ENCODE data around the gene SLC7A4. TPM values are rescaled to one million over a fixed set of nuclear protein-coding genes. Genes with fewer than 3 reads are reported as not detected.

The SLC7A4 gene
- total RNA-seq, 1 donor: 2.2 TPM

DNA sequence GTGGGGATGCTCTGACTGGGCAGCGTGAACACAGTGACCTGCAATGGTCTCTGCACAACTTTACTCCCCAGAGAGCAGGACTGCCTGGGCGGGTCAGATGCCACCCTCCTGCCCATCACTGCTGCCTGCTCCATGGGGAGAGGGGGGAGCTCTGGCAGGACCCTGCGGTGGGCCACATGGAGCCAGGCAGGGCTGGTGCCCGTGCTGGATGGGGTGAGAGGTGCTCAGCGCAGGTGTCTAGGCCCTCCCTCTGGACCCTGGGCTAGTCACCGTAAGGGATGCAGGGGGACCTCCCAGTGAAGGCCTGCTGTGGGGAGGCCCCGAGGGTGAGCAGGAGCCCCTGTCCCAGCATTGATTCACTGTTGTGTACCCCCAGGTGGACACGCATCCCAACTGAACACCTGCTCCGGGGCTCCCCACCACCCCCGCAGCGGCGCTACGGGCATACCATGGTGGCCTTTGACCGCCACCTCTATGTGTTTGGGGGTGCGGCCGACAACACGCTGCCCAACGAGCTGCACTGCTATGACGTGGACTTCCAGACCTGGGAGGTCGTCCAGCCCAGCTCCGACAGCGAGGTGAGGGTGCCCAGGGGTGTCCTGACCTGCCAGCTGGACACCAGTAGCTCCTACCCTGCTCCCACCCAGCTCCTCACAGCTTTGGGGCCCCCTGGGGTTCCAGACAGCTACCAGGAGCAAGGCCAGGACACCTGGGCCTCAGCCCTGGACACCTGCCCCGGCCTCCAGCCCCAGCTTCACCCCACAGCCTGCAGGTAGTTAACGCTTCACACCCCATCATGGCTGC is 40.9 kb downstream of the SLC7A4 start:
- no peak for DNase-seq (ENCODE audit: low read depth)
- no peak overlapping the region for H3K4me3 ChIP-seq (ENCODE audit: low read depth, low read length)
- TF ChIP-seq, protein P1, sequence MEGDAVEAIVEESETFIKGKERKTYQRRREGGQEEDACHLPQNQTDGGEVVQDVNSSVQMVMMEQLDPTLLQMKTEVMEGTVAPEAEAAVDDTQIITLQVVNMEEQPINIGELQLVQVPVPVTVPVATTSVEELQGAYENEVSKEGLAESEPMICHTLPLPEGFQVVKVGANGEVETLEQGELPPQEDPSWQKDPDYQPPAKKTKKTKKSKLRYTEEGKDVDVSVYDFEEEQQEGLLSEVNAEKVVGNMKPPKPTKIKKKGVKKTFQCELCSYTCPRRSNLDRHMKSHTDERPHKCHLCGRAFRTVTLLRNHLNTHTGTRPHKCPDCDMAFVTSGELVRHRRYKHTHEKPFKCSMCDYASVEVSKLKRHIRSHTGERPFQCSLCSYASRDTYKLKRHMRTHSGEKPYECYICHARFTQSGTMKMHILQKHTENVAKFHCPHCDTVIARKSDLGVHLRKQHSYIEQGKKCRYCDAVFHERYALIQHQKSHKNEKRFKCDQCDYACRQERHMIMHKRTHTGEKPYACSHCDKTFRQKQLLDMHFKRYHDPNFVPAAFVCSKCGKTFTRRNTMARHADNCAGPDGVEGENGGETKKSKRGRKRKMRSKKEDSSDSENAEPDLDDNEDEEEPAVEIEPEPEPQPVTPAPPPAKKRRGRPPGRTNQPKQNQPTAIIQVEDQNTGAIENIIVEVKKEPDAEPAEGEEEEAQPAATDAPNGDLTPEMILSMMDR (IDR thresholded peaks at IDR 0.05; ENCODE audit: insufficient read depth, low read depth, low read length): no peak

DNA sequence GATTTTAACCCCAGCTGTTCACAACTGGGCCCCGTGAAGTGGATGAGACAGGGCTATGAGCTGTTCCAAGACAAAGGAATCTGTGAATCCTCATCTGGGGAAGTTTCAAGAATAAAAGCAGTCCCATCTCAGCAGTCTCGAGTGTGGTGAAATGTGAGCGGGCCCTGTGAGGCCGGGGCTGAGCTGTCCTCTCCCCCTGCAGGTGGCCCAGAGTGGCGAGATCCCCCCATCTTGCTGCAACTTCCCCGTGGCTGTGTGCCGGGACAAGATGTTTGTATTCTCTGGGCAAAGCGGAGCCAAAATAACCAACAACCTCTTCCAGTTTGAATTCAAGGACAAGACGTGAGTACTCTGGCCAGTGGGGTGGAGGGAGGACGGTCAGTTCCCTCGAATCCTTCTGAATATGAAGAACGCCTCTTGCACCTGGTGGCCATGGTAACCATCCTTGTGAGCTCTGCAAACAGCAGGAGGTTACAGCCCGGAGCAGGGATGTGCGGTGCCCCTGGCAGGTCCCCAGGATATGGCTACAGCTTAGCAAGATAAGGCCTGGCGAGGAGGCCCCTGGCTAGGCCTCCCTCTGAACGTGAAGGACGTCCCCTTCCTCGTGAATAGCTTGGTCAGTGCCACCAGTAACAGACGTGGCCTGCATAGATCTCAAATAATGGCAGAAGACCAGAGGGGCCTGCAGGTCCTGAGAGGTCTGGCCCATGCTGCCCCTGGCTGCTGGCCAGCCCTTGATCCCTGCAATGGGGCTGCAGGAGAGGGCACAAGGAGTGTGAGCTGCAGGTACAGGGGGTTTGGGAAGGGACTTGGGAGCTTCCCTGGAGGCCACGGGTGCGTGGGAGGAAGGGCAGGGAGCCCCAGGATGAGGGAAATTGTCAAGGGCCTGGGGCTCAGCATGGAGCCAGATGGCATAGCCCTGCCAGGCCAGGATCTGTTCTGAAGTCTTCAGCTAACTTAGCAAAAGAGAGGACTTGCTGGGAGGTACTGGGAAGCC is 41.9 kb downstream of the SLC7A4 start:
- no peak for DNase-seq (ENCODE audit: low read depth)
- TF ChIP-seq, protein P1 (IDR thresholded peaks at IDR 0.05; ENCODE audit: insufficient read depth, low read depth, low read length): no peak
- H3K4me3 ChIP-seq (ENCODE audit: low read depth, low read length): no peak overlapping the region

DNA sequence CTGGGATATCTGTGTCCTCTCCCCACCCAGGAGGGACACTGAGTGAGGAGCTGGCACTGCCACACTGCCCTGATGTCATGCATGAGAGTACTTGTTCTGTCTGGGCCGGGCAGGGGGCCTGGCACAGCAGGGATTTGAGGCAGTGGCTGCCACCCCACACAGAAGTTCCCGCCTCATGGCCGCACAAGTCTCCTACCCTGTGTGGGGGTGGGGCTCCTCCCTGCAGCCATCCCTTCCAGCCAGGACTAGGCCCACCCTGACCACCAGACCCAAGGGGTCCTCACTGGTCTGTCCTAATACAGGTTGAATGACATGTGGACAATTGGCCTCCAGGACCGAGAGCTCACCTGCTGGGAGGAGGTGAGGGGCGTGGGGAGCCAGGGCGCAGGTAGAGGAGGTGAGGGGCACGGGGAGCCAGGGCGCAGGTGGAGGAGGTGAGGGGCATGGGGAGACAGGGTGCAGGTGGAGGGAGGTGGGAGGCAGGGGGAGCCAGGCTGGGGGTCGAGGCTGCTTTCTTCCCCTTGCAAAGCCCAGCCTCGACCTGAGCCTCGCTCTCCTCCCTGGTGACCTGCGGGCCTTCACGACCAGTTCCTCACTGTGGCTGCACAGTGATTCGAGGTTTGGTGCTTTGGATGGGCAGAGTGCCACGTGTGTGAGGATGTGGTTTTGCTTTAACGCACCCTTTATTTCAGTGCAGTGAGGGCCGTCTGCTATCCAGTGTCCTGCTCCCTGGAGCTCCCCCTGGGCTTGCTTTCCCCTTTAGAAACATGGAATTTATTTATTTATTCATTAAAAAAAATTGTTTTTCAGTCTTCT is 42.8 kb downstream of the SLC7A4 start:
- TF ChIP-seq, protein P1 (IDR thresholded peaks at IDR 0.05; ENCODE audit: insufficient read depth, low read depth, low read length): no peak
- DNase-seq (ENCODE audit: low read depth): no peak
- H3K4me3 ChIP-seq (ENCODE audit: low read depth, low read length): no peak overlapping the region

DNA sequence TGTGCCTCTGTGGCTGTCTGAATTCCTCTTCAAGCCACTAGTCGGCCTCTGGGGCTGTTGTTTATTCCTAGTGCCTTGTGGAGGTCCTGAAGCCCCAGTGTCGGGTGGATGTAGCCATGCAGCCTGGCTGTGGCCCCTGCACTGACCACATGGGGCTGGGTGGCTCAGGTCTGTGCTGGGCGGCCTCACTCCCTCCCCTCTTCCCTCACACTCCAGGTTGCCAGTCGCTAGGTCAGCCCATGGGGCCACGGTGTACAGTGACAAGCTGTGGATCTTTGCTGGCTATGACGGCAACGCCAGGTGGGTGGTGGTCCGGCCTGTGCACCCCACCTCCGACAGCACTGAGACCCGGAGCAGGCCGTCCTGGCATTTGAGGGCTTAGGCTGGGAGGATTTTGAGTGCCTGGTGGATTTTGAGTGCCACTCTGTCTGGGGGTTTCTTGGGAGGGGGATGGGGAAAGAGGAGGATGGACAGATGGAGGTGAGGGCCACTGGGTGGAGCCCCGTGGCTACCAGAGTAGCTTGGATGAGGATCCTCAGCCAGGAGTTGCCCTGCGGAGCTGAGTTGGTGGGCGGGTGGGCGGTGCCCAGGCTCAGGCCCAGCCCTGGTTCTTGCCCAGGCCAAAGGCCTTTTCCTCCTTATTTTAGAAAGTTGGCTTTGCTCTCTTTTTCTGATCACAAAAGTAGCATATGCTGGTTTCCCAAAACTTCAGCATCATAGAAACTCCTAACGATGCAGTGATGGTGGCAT is 43.6 kb downstream of the SLC7A4 start:
- no peak for DNase-seq (ENCODE audit: low read depth)
- no peak overlapping the region for H3K4me3 ChIP-seq (ENCODE audit: low read depth, low read length)
- TF ChIP-seq, protein P1 (IDR thresholded peaks at IDR 0.05; ENCODE audit: insufficient read depth, low read depth, low read length): no peak

DNA sequence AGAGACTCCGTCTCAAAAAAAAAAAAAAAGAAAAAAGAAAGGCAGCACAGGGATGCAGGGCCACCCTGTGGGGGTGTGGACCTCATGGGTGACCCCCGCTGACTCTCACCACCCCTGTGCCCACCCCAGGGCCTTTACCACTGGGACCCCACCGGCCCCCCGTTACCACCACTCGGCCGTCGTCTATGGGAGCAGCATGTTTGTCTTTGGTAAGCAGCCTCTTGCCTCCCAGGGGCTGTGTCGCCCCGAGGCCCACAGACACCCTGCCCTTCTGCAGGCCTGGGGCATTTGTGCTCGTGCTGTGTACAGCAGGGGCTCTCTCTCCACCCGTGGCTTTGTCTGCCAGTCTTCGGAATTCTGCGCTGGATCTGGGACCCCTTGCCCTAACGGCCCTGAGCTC is 45.0 kb downstream of the SLC7A4 start:
- no peak overlapping the region for H3K4me3 ChIP-seq (ENCODE audit: low read depth, low read length)
- no peak for DNase-seq (ENCODE audit: low read depth)
- TF ChIP-seq, protein P1 (IDR thresholded peaks at IDR 0.05; ENCODE audit: insufficient read depth, low read depth, low read length): no peak

DNA sequence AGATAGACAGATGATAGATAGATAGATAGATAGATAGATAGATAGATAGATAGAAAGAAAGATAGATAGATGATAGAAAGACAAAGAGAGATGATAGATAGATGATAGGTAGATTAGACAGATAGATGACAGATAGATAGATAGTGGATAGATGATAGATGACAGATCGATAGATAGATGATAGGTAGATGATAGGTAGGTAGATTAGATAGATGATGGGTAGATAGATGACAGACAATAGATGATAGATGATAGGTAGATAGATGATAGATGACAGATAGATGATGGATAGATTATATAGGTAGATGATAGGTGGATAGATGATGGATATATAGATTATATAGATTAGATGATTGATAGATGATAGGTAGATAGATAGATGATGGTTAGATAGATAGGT is 46.0 kb downstream of the SLC7A4 start:
- TF ChIP-seq, protein P1 (IDR thresholded peaks at IDR 0.05; ENCODE audit: insufficient read depth, low read depth, low read length): no peak
- DNase-seq (ENCODE audit: low read depth): no peak
- no peak overlapping the region for H3K4me3 ChIP-seq (ENCODE audit: low read depth, low read length)
